Neuronal stem cell (in vitro differentiated cells): ENCODE measurements around the gene SLC44A4.

Experiments
- DNase-seq: peaks from one replicate; pipeline ENCODE4 v3.0.0-alpha.2; 2013; ENCODE audit warnings: low spot score
- H2AFZ ChIP-seq: one replicate; pipeline ENCODE4 v1.6.1; 2013; ENCODE audit warnings: mild to moderate bottlenecking, low read length, inconsistent platforms
- H2AK5ac ChIP-seq: 2 replicates; pipeline ENCODE4 v1.6.1; 2013; ENCODE audit warnings: low read depth, mild to moderate bottlenecking, inconsistent platforms, low read length, moderate library complexity, mixed read lengths
- H2BK120ac ChIP-seq: 2 replicates; pipeline ENCODE4 v1.6.1; 2013; ENCODE audit warnings: low read depth, mild to moderate bottlenecking, inconsistent platforms, low read length, moderate library complexity, mixed read lengths
- H2BK12ac ChIP-seq: one replicate; pipeline ENCODE4 v1.6.1; 2013; ENCODE audit warnings: low read length, inconsistent platforms
- H2BK15ac ChIP-seq: 2 replicates; pipeline ENCODE4 v1.6.1; 2013; ENCODE audit warnings: mild to moderate bottlenecking, low read length, inconsistent platforms, mixed read lengths
- H2BK5ac ChIP-seq: one replicate; pipeline ENCODE4 v1.6.1; 2013; ENCODE audit warnings: inconsistent platforms, mild to moderate bottlenecking, low read length, moderate library complexity
- H3K14ac ChIP-seq: one replicate; pipeline ENCODE4 v1.6.1; 2013; ENCODE audit warnings: low read length, inconsistent platforms
- H3K18ac ChIP-seq: 2 replicates; pipeline ENCODE4 v1.6.1; 2013; ENCODE audit warnings: low read length, inconsistent platforms
- H3K23ac ChIP-seq: 2 replicates; pipeline ENCODE4 v1.6.1; 2013; ENCODE audit warnings: low read depth, mild to moderate bottlenecking, mixed read lengths, low read length, inconsistent platforms; ENCODE audit not compliant: poor library complexity
- H3K27ac ChIP-seq: replicated peaks from 3 replicates; pipeline ENCODE4 v1.5.1; 2013; ENCODE audit warnings: low read length, inconsistent platforms
- H3K27me3 ChIP-seq, 3 experiments: 2 replicates each; pipeline ENCODE4 v1.6.1; 2013; ENCODE audit warnings: low read length in 3 of 3, mild to moderate bottlenecking in 2 of 3, inconsistent platforms in 1 of 3, low read depth in 1 of 3, mixed read lengths in 1 of 3, moderate library complexity in 1 of 3; ENCODE audit not compliant: control insufficient read depth in 3 of 3, insufficient read depth in 3 of 3
- H3K36me3 ChIP-seq, 2 donors: replicated peaks in 1 of 2; 2 replicates each; pipeline ENCODE4 v1.6.1; 2013; ENCODE audit warnings: low read length in 2 of 2; ENCODE audit not compliant: control insufficient read depth in 2 of 2, insufficient read depth in 2 of 2
- H3K4ac ChIP-seq: 2 replicates; pipeline ENCODE4 v1.6.1; 2013; ENCODE audit warnings: inconsistent platforms, mild to moderate bottlenecking, low read length, moderate library complexity
- H3K4me1 ChIP-seq, 2 donors: 1 replicate in 1 of 2; 2 replicates in 1 of 2; pipeline ENCODE4 v1.6.1; 2013; ENCODE audit warnings: low read length in 2 of 2, low read depth in 1 of 2; ENCODE audit not compliant: control insufficient read depth in 2 of 2, insufficient read depth in 1 of 2
- H3K4me2 ChIP-seq: one replicate; pipeline ENCODE4 v1.6.1; 2013; ENCODE audit warnings: mild to moderate bottlenecking, low read length, inconsistent platforms; ENCODE audit not compliant: insufficient read depth, poor library complexity, severe bottlenecking
- H3K4me3 ChIP-seq, 2 donors: 2 replicates each; pipeline ENCODE4 v1.5.1; 2013; ENCODE audit warnings: low read length in 2 of 2, mild to moderate bottlenecking in 2 of 2, inconsistent platforms in 1 of 2, moderate library complexity in 1 of 2
- H3K79me1 ChIP-seq: one replicate; pipeline ENCODE4 v1.6.1; 2013; ENCODE audit warnings: low read depth, mild to moderate bottlenecking, inconsistent platforms, low read length, moderate library complexity
- H3K9ac ChIP-seq: one replicate; pipeline ENCODE4 v1.6.1; 2013; ENCODE audit warnings: mild to moderate bottlenecking, low read depth, low read length, inconsistent platforms; ENCODE audit not compliant: poor library complexity
- H3K9me3 ChIP-seq, 2 donors: replicated peaks in 1 of 2; 2 replicates each; pipeline versions ENCODE3 to v1.6.1; 2013; ENCODE audit warnings: low read length in 2 of 2, mild to moderate bottlenecking in 2 of 2, inconsistent platforms in 1 of 2, low read depth in 1 of 2, mixed read lengths in 1 of 2, moderate library complexity in 1 of 2; ENCODE audit not compliant: control insufficient read depth in 2 of 2, insufficient read depth in 1 of 2
- H4K8ac ChIP-seq: one replicate; pipeline ENCODE4 v1.6.1; 2013; ENCODE audit warnings: low read depth, mild to moderate bottlenecking, inconsistent platforms, low read length, moderate library complexity
- H4K91ac ChIP-seq: one replicate; pipeline ENCODE4 v1.6.1; 2013; ENCODE audit warnings: low read length, low read depth, mild to moderate bottlenecking, inconsistent platforms; ENCODE audit not compliant: poor library complexity
- WGBS, 2 donors: extraction: QIAGEN DNeasy Blood & Tissue Kit; methylation state at CpG; one replicate each; pipeline ENCODE4 v1.1.7; 2013; ENCODE audit warnings: missing lambda C conversion rate in 2 of 2, mixed read lengths in 1 of 2; ENCODE audit not compliant: insufficient read length in 2 of 2, insufficient replicate concordance in 1 of 2; ENCODE audit errors: extremely low coverage in 2 of 2; 5-methylcytosine and 5-hydroxymethylcytosine counted together

SLC44A4 gene

GRCh38 chr6:31834367-31835250 is 44.2 kb downstream of the SLC44A4 start:
- Histone ChIP-seq H3K4me2 (peak overlapping the region; percentile 65), H3K4me3 (peak overlapping the region; percentile 92 to 99), H2BK5ac (peak overlapping the region; percentile 97), H3K14ac (peak overlapping the region; percentile 100), H2BK15ac (peak overlapping the region; percentile 72), H2BK120ac (peak overlapping the region; percentile 95), H3K9ac (peak overlapping the region; percentile 100), H4K8ac (no peak overlapping the region), H3K79me1 (peaks cover 8% of the 10 kb centered on the region), H4K91ac (no peak overlapping the region), H2AK5ac (peak overlapping the region; percentile 98), H3K27me3 (no peaks in the 10 kb centered on the region), H3K4ac (peak overlapping the region; percentile 97), H2AFZ (peak overlapping the region; percentile 77), H3K36me3 (peaks cover 25 to 46% of the 10 kb centered on the region in 2 donors), H2BK12ac (peak overlapping the region; percentile 78), H3K23ac (peak overlapping the region; percentile 100), H3K18ac (peak overlapping the region; percentile 100), H3K4me1 (peaks cover 5 to 16% of the 10 kb centered on the region in 2 donors), H3K27ac (peak overlapping the region; percentile 84), H3K9me3 (peaks cover 0 to 3% of the 10 kb centered on the region in 2 donors)
- DNase-seq, result peak; percentile 75
- no CpG with 5 or more reads among the region's 59 CpGs for WGBS, 2 donors

GRCh38 chr6:31831350-31832215 is 47.2 kb downstream of the SLC44A4 start:
- H3K9ac ChIP-seq, result no peak overlapping the region
- H3K27ac ChIP-seq, result no peak overlapping the region
- no peak overlapping the region for H3K14ac ChIP-seq
- H3K4me1 ChIP-seq, result peaks cover 7 to 8% of the 10 kb centered on the region in 2 donors
- H3K4ac ChIP-seq, result no peak overlapping the region
- no peak overlapping the region for H4K8ac ChIP-seq
- no peak overlapping the region for H2AK5ac ChIP-seq
- no peak overlapping the region for H3K4me2 ChIP-seq
- peak overlapping the region; percentile 2 for H3K23ac ChIP-seq
- no peaks in the 10 kb centered on the region for H3K9me3 ChIP-seq
- peaks cover 8% of the 10 kb centered on the region for H3K79me1 ChIP-seq
- H3K18ac ChIP-seq, result no peak overlapping the region
- WGBS, 2 donors, result no CpG with 5 or more reads among the region's 15 CpGs
- H2BK5ac ChIP-seq, result no peak overlapping the region
- H3K27me3 ChIP-seq, result no peaks in the 10 kb centered on the region
- H4K91ac ChIP-seq, result no peak overlapping the region
- H3K4me3 ChIP-seq, result no peak overlapping the region
- H2BK15ac ChIP-seq, result no peak overlapping the region
- peaks cover 4 to 16% of the 10 kb centered on the region in 2 donors for H3K36me3 ChIP-seq
- no peak for DNase-seq
- no peak overlapping the region for H2BK120ac ChIP-seq
- H2BK12ac ChIP-seq, result no peak overlapping the region
- no peak overlapping the region for H2AFZ ChIP-seq

DNA sequence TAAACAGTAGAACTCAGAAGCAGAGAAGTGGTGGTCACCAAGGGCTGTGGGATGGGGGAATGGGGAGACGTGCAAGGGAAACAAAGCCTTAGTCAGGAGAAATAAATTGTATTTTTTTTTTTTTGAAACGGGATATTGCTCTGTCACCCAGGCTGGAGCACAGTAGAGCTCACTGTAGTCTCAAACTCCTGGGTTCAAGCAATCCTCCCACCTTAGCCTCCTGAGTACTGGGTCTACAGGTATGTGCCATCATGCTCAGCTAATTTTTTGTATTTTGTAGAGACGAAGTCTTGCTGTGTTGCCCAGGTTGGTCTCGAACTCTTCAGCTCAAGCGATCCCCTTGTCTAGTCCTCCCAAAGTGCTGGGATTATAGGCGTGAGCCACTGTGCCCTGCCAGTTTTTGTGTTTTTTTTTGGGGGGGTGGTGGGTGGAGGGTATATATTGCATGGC is 47.9 kb downstream of the SLC44A4 start:
- no peak overlapping the region for H2BK15ac ChIP-seq
- H2AFZ ChIP-seq, result no peak overlapping the region
- DNase-seq, result no peak
- no peak overlapping the region for H2BK120ac ChIP-seq
- H4K8ac ChIP-seq, result no peak overlapping the region
- no peak overlapping the region for H2BK12ac ChIP-seq
- peaks cover under 1 to 6% of the 10 kb centered on the region in 2 donors for H3K4me1 ChIP-seq
- H3K14ac ChIP-seq, result no peak overlapping the region
- H3K27ac ChIP-seq, result no peak overlapping the region
- peaks cover 0 to 9% of the 10 kb centered on the region in 2 donors for H3K36me3 ChIP-seq
- H2BK5ac ChIP-seq, result no peak overlapping the region
- peak overlapping the region; percentile 54 for H3K4me2 ChIP-seq
- no peak overlapping the region for H4K91ac ChIP-seq
- no peak overlapping the region for H3K23ac ChIP-seq
- no peak overlapping the region for H3K18ac ChIP-seq
- H3K4me3 ChIP-seq, result peak overlapping the region in 1 of 2 donors; percentile 78
- H3K79me1 ChIP-seq, result peaks cover 5% of the 10 kb centered on the region
- H3K4ac ChIP-seq, result no peak overlapping the region
- no peak overlapping the region for H2AK5ac ChIP-seq
- no peaks in the 10 kb centered on the region for H3K27me3 ChIP-seq
- no CpG with 5 or more reads among the region's 6 CpGs for WGBS, 2 donors
- no peak overlapping the region for H3K9ac ChIP-seq
- H3K9me3 ChIP-seq, result no peaks in the 10 kb centered on the region
